ENCODE results near the gene CRYBA2. TPM values are rescaled to one million over a fixed set of nuclear protein-coding genes. Genes with fewer than 3 reads are reported as not detected.

The CRYBA2 gene
- total and polyA plus RNA-seq, 3 donors from 2014 or later, result 0.56 to 2.9 (median 2.7) TPM

- TF ChIP-seq POLR2A (IDR thresholded peaks at IDR 0.05) (no peak), CTCF (IDR thresholded peaks at IDR 0.05) (peak in 2 of 3 experiments; percentile 7 to 18)
- Histone ChIP-seq H3K4me1 (peaks cover 17% of the 10 kb centered on the region), H3K9me3 (no peaks in the 10 kb centered on the region), H3K27ac (no peak overlapping the region), H3K36me3 (ENCODE audit: low read depth, missing control alignments) (no peaks in the 10 kb centered on the region), H3K4me3 (peak overlapping the region in 1 of 2 donors; percentile 21), H3K27me3 (no peaks in the 10 kb centered on the region)
- intact Hi-C loops (cut with DNase I; ENCODE audit: low total_unique reads), result no loop called here
- 1 to 2% methylated on average over 18 to 49 of the region's 72 CpGs for WGBS, 2 donors
- peak; percentile 82 for DNase-seq
Observed at GRCh38 chr2:219002395-219003266, 9.4 kb upstream of the CRYBA2 start.

- Histone ChIP-seq H3K9me3 (no peaks in the 10 kb centered on the region), H3K36me3 (ENCODE audit: low read depth, missing control alignments) (no peaks in the 10 kb centered on the region), H3K27me3 (no peaks in the 10 kb centered on the region), H3K4me1 (peaks cover 17% of the 10 kb centered on the region), H3K4me3 (peak overlapping the region in 1 of 2 donors; percentile 21), H3K27ac (no peak overlapping the region)
- WGBS, 2 donors, result 0 to 2% methylated on average over 26 to 59 of the region's 70 CpGs
- DNase-seq, result no peak
- intact Hi-C loops (cut with DNase I; ENCODE audit: low total_unique reads), result no loop called here
- no peak for TF ChIP-seq CTCF (IDR thresholded peaks at IDR 0.05)
- TF ChIP-seq POLR2A (IDR thresholded peaks at IDR 0.05), result no peak
Observed at GRCh38 chr2:219001577-219002394, 8.6 kb upstream of the CRYBA2 start.

- 16 to 18% methylated on average over 6 to 24 of the region's 26 CpGs for WGBS, 2 donors
- intact Hi-C loops (cut with DNase I; ENCODE audit: low total_unique reads), result no loop called here
- Histone ChIP-seq H3K27ac (no peak overlapping the region), H3K36me3 (ENCODE audit: low read depth, missing control alignments) (no peaks in the 10 kb centered on the region), H3K4me3 (no peak overlapping the region), H3K4me1 (peaks cover 17% of the 10 kb centered on the region), H3K27me3 (no peaks in the 10 kb centered on the region), H3K9me3 (no peaks in the 10 kb centered on the region)
- DNase-seq, result no peak
- TF ChIP-seq CTCF (IDR thresholded peaks at IDR 0.05), result no peak
- no peak for TF ChIP-seq POLR2A (IDR thresholded peaks at IDR 0.05)
Observed at GRCh38 chr2:219001100-219001576, 7.9 kb upstream of the CRYBA2 start.

- DNase-seq, result no peak
- Histone ChIP-seq H3K36me3 (ENCODE audit: low read depth, missing control alignments) (no peaks in the 10 kb centered on the region), H3K27ac (no peak overlapping the region), H3K27me3 (no peaks in the 10 kb centered on the region), H3K4me1 (peaks cover 17% of the 10 kb centered on the region), H3K4me3 (no peak overlapping the region), H3K9me3 (no peaks in the 10 kb centered on the region)
- WGBS, 2 donors, result 44 to 60% methylated on average over 1 to 8 of the region's 8 CpGs
- no peak for TF ChIP-seq POLR2A (IDR thresholded peaks at IDR 0.05)
- TF ChIP-seq CTCF (IDR thresholded peaks at IDR 0.05), result no peak
- intact Hi-C loops (cut with DNase I; ENCODE audit: low total_unique reads), result no loop called here
Observed at GRCh38 chr2:219000569-219000960, 7.3 kb upstream of the CRYBA2 start.
